ENCODE data around the gene MIAT. TPM values are rescaled to one million over a fixed set of nuclear protein-coding genes. Genes with fewer than 3 reads are reported as not detected.

MIAT gene
- total RNA-seq, 1 donor from 2014 or later, result 11.9 TPM

GRCh38 chr22:26675687-26676268, 18.4 kb downstream of the MIAT start:
- Mint-ChIP-seq H3K4me3 (ENCODE audit: low read depth) (peak overlapping the region; percentile 93), H3K27me3 (ENCODE audit: low read depth) (no peaks in the 10 kb centered on the region), H3K9me3 (no peaks in the 10 kb centered on the region), H3K36me3 (ENCODE audit: low read depth) (peaks cover 34% of the 10 kb centered on the region), H3K27ac (peak overlapping the region; percentile 94), H3K4me1 (ENCODE audit: low read depth) (peaks cover 48% of the 10 kb centered on the region)
- intact Hi-C loops (cut with micrococcal nuclease), result loop anchor here (10.0 kb wide), 1 partner anchor 1601 kb away; no protein-coding TSS in a partner anchor
- DNase-seq (ENCODE audit: low spot score), result no peak

GRCh38 chr22:26677217-26677616, 19.8 kb downstream of the MIAT start:
- H3K4me1 Mint-ChIP-seq (ENCODE audit: low read depth), result peaks cover 34% of the 10 kb centered on the region
- no peak overlapping the region for H3K4me3 Mint-ChIP-seq (ENCODE audit: low read depth)
- no peak overlapping the region for H3K27ac Mint-ChIP-seq
- no peak for DNase-seq (ENCODE audit: low spot score)
- H3K9me3 Mint-ChIP-seq, result no peaks in the 10 kb centered on the region
- H3K36me3 Mint-ChIP-seq (ENCODE audit: low read depth), result peaks cover 48% of the 10 kb centered on the region
- no peaks in the 10 kb centered on the region for H3K27me3 Mint-ChIP-seq (ENCODE audit: low read depth)
- intact Hi-C loops (cut with micrococcal nuclease), result loop anchor here (10.0 kb wide), 1 partner anchor 1602 kb away; no protein-coding TSS in a partner anchor

- Mint-ChIP-seq H3K27me3 (ENCODE audit: low read depth) (no peaks in the 10 kb centered on the region), H3K36me3 (ENCODE audit: low read depth) (peaks cover 56% of the 10 kb centered on the region), H3K27ac (peak overlapping the region; percentile 39), H3K9me3 (no peaks in the 10 kb centered on the region), H3K4me1 (ENCODE audit: low read depth) (peaks cover 23% of the 10 kb centered on the region), H3K4me3 (ENCODE audit: low read depth) (no peak overlapping the region)
- DNase-seq (ENCODE audit: low spot score), result peak; percentile 64
- intact Hi-C loops (cut with micrococcal nuclease), result loop anchor here (10.0 kb wide), 1 partner anchor 1604 kb away; no protein-coding TSS in a partner anchor
Measured at GRCh38 chr22:26679003-26679629, 21.7 kb downstream of the MIAT start.

GRCh38 chr22:26680485-26680884, 23.1 kb downstream of the MIAT start:
- intact Hi-C loops (cut with micrococcal nuclease), result no loop called here
- no peak overlapping the region for H3K4me3 Mint-ChIP-seq (ENCODE audit: low read depth)
- no peaks in the 10 kb centered on the region for H3K27me3 Mint-ChIP-seq (ENCODE audit: low read depth)
- DNase-seq (ENCODE audit: low spot score), result no peak
- peaks cover 9% of the 10 kb centered on the region for H3K4me1 Mint-ChIP-seq (ENCODE audit: low read depth)
- peaks cover 43% of the 10 kb centered on the region for H3K36me3 Mint-ChIP-seq (ENCODE audit: low read depth)
- H3K27ac Mint-ChIP-seq, result no peak overlapping the region
- no peaks in the 10 kb centered on the region for H3K9me3 Mint-ChIP-seq

- Mint-ChIP-seq H3K27ac (no peak overlapping the region), H3K4me3 (ENCODE audit: low read depth) (no peak overlapping the region), H3K9me3 (no peaks in the 10 kb centered on the region), H3K36me3 (ENCODE audit: low read depth) (peaks cover 34% of the 10 kb centered on the region), H3K4me1 (ENCODE audit: low read depth) (peaks cover 3% of the 10 kb centered on the region), H3K27me3 (ENCODE audit: low read depth) (no peaks in the 10 kb centered on the region)
- intact Hi-C loops (cut with micrococcal nuclease), result no loop called here
- no peak for DNase-seq (ENCODE audit: low spot score)
Measured at GRCh38 chr22:26681395-26681821, 24.0 kb downstream of the MIAT start.

GRCh38 chr22:26684168-26684567, 26.8 kb downstream of the MIAT start:
- Mint-ChIP-seq H3K4me1 (ENCODE audit: low read depth) (no peaks in the 10 kb centered on the region), H3K27me3 (ENCODE audit: low read depth) (no peaks in the 10 kb centered on the region), H3K36me3 (ENCODE audit: low read depth) (peaks cover 27% of the 10 kb centered on the region), H3K27ac (no peak overlapping the region), H3K9me3 (no peaks in the 10 kb centered on the region), H3K4me3 (ENCODE audit: low read depth) (no peak overlapping the region)
- intact Hi-C loops (cut with micrococcal nuclease), result no loop called here
- DNase-seq (ENCODE audit: low spot score), result no peak

- DNase-seq (ENCODE audit: low spot score), result no peak
- Mint-ChIP-seq H3K27me3 (ENCODE audit: low read depth) (no peaks in the 10 kb centered on the region), H3K9me3 (no peaks in the 10 kb centered on the region), H3K36me3 (ENCODE audit: low read depth) (peaks cover 27% of the 10 kb centered on the region), H3K27ac (no peak overlapping the region), H3K4me3 (ENCODE audit: low read depth) (no peak overlapping the region), H3K4me1 (ENCODE audit: low read depth) (peaks cover 3% of the 10 kb centered on the region)
- intact Hi-C loops (cut with micrococcal nuclease), result no loop called here
Measured at GRCh38 chr22:26685601-26686000, 28.2 kb downstream of the MIAT start.

- peaks cover 17% of the 10 kb centered on the region for H3K36me3 Mint-ChIP-seq (ENCODE audit: low read depth)
- H3K4me1 Mint-ChIP-seq (ENCODE audit: low read depth), result peaks cover 12% of the 10 kb centered on the region
- intact Hi-C loops (cut with micrococcal nuclease), result no loop called here
- no peaks in the 10 kb centered on the region for H3K9me3 Mint-ChIP-seq
- H3K27me3 Mint-ChIP-seq (ENCODE audit: low read depth), result no peaks in the 10 kb centered on the region
- no peak overlapping the region for H3K4me3 Mint-ChIP-seq (ENCODE audit: low read depth)
- DNase-seq (ENCODE audit: low spot score), result no peak
- H3K27ac Mint-ChIP-seq, result no peak overlapping the region
Measured at GRCh38 chr22:26687439-26687838, 30.1 kb downstream of the MIAT start.

GRCh38 chr22:26689513-26690301, 32.3 kb downstream of the MIAT start:
- Mint-ChIP-seq H3K27ac (no peak overlapping the region), H3K36me3 (ENCODE audit: low read depth) (peaks cover 24% of the 10 kb centered on the region), H3K4me3 (ENCODE audit: low read depth) (no peak overlapping the region), H3K4me1 (ENCODE audit: low read depth) (peaks cover 12% of the 10 kb centered on the region), H3K27me3 (ENCODE audit: low read depth) (no peaks in the 10 kb centered on the region), H3K9me3 (no peaks in the 10 kb centered on the region)
- intact Hi-C loops (cut with micrococcal nuclease), result no loop called here
- DNase-seq (ENCODE audit: low spot score), result no peak

GRCh38 chr22:26690654-26691376, 33.4 kb downstream of the MIAT start:
- no peak overlapping the region for H3K4me3 Mint-ChIP-seq (ENCODE audit: low read depth)
- intact Hi-C loops (cut with micrococcal nuclease), result no loop called here
- H3K4me1 Mint-ChIP-seq (ENCODE audit: low read depth), result peaks cover 12% of the 10 kb centered on the region
- H3K36me3 Mint-ChIP-seq (ENCODE audit: low read depth), result peaks cover 35% of the 10 kb centered on the region
- H3K27me3 Mint-ChIP-seq (ENCODE audit: low read depth), result no peaks in the 10 kb centered on the region
- no peak overlapping the region for H3K27ac Mint-ChIP-seq
- DNase-seq (ENCODE audit: low spot score), result no peak
- H3K9me3 Mint-ChIP-seq, result no peaks in the 10 kb centered on the region

GRCh38 chr22:26691377-26691716, 34.0 kb downstream of the MIAT start:
- intact Hi-C loops (cut with micrococcal nuclease), result no loop called here
- no peak overlapping the region for H3K27ac Mint-ChIP-seq
- no peaks in the 10 kb centered on the region for H3K27me3 Mint-ChIP-seq (ENCODE audit: low read depth)
- no peak for DNase-seq (ENCODE audit: low spot score)
- no peaks in the 10 kb centered on the region for H3K9me3 Mint-ChIP-seq
- H3K4me1 Mint-ChIP-seq (ENCODE audit: low read depth), result peaks cover 12% of the 10 kb centered on the region
- no peak overlapping the region for H3K4me3 Mint-ChIP-seq (ENCODE audit: low read depth)
- H3K36me3 Mint-ChIP-seq (ENCODE audit: low read depth), result peaks cover 37% of the 10 kb centered on the region

- peaks cover 43% of the 10 kb centered on the region for H3K36me3 Mint-ChIP-seq (ENCODE audit: low read depth)
- no peaks in the 10 kb centered on the region for H3K9me3 Mint-ChIP-seq
- no peak overlapping the region for H3K27ac Mint-ChIP-seq
- peaks cover 12% of the 10 kb centered on the region for H3K4me1 Mint-ChIP-seq (ENCODE audit: low read depth)
- no peaks in the 10 kb centered on the region for H3K27me3 Mint-ChIP-seq (ENCODE audit: low read depth)
- no peak overlapping the region for H3K4me3 Mint-ChIP-seq (ENCODE audit: low read depth)
- intact Hi-C loops (cut with micrococcal nuclease), result no loop called here
- DNase-seq (ENCODE audit: low spot score), result no peak
Measured at GRCh38 chr22:26692215-26692614, 34.8 kb downstream of the MIAT start.
